ENCODE data around the gene LHPP. TPM values are rescaled to one million over a fixed set of nuclear protein-coding genes. Genes with fewer than 3 reads are reported as not detected.

The LHPP gene
- total RNA-seq, 2 experiments from 2014 or later: 15.3 to 19.6 TPM

- Histone ChIP-seq H3K4me3 (ENCODE audit: low read length) (no peak overlapping the region), H3K4me1 (ENCODE audit: insufficient read depth, low read length) (no peaks in the 10 kb centered on the region), H3K27me3 (ENCODE audit: control insufficient read depth in 1 of 2, insufficient read depth in 2 of 2, low read length in 2 of 2) (no peaks in the 10 kb centered on the region), H3K27ac (ENCODE audit: low read depth in 1 of 2, low read length in 2 of 2) (no peak overlapping the region), H3K36me3 (ENCODE audit: insufficient read depth, low read length) (no peaks in the 10 kb centered on the region), H3K9me3 (ENCODE audit: control insufficient read depth in 1 of 2, insufficient read depth in 1 of 2, low read length in 2 of 2) (peaks cover 0 to 4% of the 10 kb centered on the region in 2 experiments)
- Mint-ChIP-seq H3K9me3 (no peaks in the 10 kb centered on the region), H3K4me3 (no peak overlapping the region), H3K27me3 (no peaks in the 10 kb centered on the region), H3K36me3 (ENCODE audit: low read depth) (peaks cover 16% of the 10 kb centered on the region), H3K27ac (no peak overlapping the region), H3K4me1 (ENCODE audit: low read depth) (no peaks in the 10 kb centered on the region)
- DNase-seq (no peak), ATAC-seq (ENCODE audit: poor library complexity) (no peak)
- CTCF ChIA-PET: interaction anchor here (0.7 kb wide), 1 partner anchor 249 kb away, joined by 3 read pairs; no protein-coding TSS in a partner anchor
- no peak for TF ChIP-seq CTCF (IDR thresholded peaks at IDR 0.05)
- intact Hi-C loops (cut with DNase I, micrococcal nuclease): no loop called here
- POLR2A ChIA-PET: no interaction called here
Measured at GRCh38 chr10:124523901-124524300, 62.3 kb downstream of the LHPP start.

- no peak overlapping the region for H3K27ac ChIP-seq (ENCODE audit: low read depth in 1 of 2, low read length in 2 of 2)
- Mint-ChIP-seq H3K9me3 (no peaks in the 10 kb centered on the region), H3K4me3 (no peak overlapping the region), H3K27ac (no peak overlapping the region), H3K27me3 (no peaks in the 10 kb centered on the region), H3K4me1 (ENCODE audit: low read depth) (peaks cover 2% of the 10 kb centered on the region), H3K36me3 (ENCODE audit: low read depth) (peaks cover 6% of the 10 kb centered on the region)
- no peaks in the 10 kb centered on the region for H3K27me3 ChIP-seq (ENCODE audit: control insufficient read depth in 1 of 2, insufficient read depth in 2 of 2, low read length in 2 of 2)
- ATAC-seq (ENCODE audit: poor library complexity): no peak
- CTCF ChIA-PET: no interaction called here
- no peak overlapping the region for H3K4me3 ChIP-seq (ENCODE audit: low read length)
- peaks cover 0 to 4% of the 10 kb centered on the region in 2 experiments for H3K9me3 ChIP-seq (ENCODE audit: control insufficient read depth in 1 of 2, insufficient read depth in 1 of 2, low read length in 2 of 2)
- H3K36me3 ChIP-seq (ENCODE audit: insufficient read depth, low read length): no peaks in the 10 kb centered on the region
- intact Hi-C loops (cut with DNase I, micrococcal nuclease): no loop called here
- TF ChIP-seq CTCF (IDR thresholded peaks at IDR 0.05): no peak
- H3K4me1 ChIP-seq (ENCODE audit: insufficient read depth, low read length): peaks cover 3% of the 10 kb centered on the region
- no peak for DNase-seq
- POLR2A ChIA-PET: no interaction called here
Measured at GRCh38 chr10:124524991-124525653, 63.5 kb downstream of the LHPP start.

- DNase-seq (no peak), ATAC-seq (ENCODE audit: poor library complexity) (no peak)
- H3K4me1 ChIP-seq (ENCODE audit: insufficient read depth, low read length): peaks cover 9% of the 10 kb centered on the region
- Mint-ChIP-seq H3K9me3 (no peaks in the 10 kb centered on the region), H3K27ac (no peak overlapping the region), H3K4me1 (ENCODE audit: low read depth) (peaks cover 6% of the 10 kb centered on the region), H3K27me3 (no peaks in the 10 kb centered on the region), H3K4me3 (no peak overlapping the region), H3K36me3 (ENCODE audit: low read depth) (peaks cover 4% of the 10 kb centered on the region)
- no peak overlapping the region for H3K4me3 ChIP-seq (ENCODE audit: low read length)
- no peak overlapping the region for H3K27ac ChIP-seq (ENCODE audit: low read depth in 1 of 2, low read length in 2 of 2)
- intact Hi-C loops (cut with DNase I, micrococcal nuclease): no loop called here
- ChIA-PET POLR2A (no interaction called here), CTCF (interaction anchor here (1.1 kb wide), 1 partner anchor 230 kb away, joined by 3 read pairs; no protein-coding TSS in a partner anchor)
- no peaks in the 10 kb centered on the region for H3K36me3 ChIP-seq (ENCODE audit: insufficient read depth, low read length)
- no peak for TF ChIP-seq CTCF (IDR thresholded peaks at IDR 0.05)
- H3K9me3 ChIP-seq (ENCODE audit: control insufficient read depth in 1 of 2, insufficient read depth in 1 of 2, low read length in 2 of 2): peaks cover 0 to 3% of the 10 kb centered on the region in 2 experiments
- H3K27me3 ChIP-seq (ENCODE audit: control insufficient read depth in 1 of 2, insufficient read depth in 2 of 2, low read length in 2 of 2): no peaks in the 10 kb centered on the region
Measured at GRCh38 chr10:124525751-124526600, 64.4 kb downstream of the LHPP start.

Data from CD4-positive, alpha-beta T cell (primary cell).